ENCODE results near the gene CBX6.
"Not testable (repeated sequence)": the region's sequence is repeated elsewhere in the genome, so short reads cannot be mapped to it uniquely, and the experiment has no call there.

Gene CBX6

DNA sequence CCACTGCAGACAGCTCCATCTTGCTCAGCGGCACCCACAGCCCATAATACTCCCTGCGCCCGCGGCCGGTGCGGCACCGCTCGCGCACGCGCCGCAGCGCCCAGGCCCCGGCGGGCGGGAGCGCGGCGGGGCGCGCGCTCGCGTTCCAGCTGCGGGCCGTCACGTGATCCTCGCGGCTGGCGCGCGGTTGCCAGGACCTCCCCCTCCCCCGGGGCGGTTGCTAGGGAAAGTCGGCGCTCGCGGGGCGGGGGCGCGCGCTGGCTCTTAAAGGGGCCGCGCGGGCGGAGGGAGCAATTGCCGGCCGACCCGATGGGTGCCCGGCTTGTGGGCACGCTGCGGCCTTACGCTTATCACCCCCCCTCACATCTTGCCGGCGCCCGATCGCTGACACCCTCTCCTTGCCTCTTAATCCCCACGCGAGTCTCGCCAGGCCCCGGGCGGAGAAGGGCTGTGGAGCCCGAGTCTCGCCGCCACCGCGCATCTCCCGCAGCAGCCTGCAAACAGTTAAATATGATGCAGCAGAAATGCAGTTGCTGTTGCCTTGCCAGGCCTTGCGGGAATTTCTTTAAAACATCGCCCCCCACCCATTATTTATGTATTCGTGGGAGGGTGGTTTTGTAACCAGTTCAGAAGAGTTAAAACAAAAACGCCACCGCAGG is at the start of gene CBX6:
CBX6 (minus strand) TSS at position 45 of the 659 bp plus-strand sequence; CDS start at position 19, 26 bp downstream.
- DNase-seq, result peak; percentile 78 to 85

DNA sequence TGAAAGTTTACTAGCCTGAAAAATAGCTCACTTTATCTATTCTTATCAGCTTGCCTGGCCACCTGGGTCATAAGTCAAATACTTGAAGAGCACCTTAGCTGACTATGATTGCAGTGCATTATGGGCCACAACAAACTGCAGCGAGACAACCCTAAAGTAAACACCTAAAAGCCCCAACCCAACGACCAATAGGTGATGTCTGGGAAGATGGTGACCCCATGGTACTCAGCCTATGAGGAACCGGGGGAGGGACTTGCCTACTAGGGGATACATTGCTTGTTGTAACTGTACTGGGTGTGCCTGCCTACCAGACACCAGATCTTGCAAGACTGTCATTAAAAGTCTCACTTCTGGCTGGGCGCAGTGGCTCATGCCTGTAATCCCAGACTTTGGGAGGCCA is 49.8 kb upstream of the CBX6 start:
- DNase-seq, result no peak

DNA sequence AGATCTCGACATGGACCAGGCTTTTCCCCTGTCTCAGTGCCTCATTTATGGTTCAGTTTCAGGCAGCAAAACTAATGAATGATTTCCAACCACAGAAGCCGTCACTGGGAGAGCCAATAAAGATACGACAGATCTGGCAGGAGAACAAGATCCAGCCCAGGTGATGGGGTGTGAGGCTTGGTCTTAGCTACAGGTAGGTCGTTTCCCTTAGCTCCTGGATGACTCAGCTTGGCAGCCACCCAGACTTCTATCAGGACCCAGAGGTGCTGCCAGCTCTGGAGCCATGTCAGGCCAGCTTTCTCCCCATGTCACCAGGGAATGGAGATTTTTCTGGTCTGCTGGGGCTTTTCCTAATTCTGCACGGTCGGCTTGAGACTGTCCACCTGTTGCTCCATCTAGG is 49.1 kb upstream of the CBX6 start:
- DNase-seq, result no peak

DNA sequence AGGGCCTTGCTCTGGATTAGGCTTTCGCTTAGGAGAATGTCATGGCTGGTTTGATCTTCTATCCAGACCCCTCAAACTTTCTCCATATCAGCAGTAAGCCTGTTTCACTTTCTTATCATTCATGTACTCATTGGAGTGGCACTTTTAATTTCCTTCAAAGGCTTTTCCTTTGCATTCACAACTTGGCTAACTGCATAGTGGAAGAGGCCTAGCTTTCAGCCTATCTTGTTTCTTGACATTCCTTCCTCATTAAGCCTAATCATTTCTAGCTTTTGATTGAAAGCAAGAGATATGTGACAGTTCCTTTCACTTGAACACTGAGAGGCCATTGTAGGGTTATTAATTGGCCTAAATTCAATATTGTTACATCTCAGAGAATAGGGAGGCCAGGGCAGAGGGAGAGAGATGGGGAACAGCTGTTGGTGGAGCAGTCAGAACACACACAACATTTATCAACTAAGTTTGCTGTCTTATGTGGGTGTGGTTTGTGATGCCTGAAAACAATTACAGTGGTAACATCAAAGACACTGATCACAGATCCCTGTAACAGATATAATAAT is 47.7 kb upstream of the CBX6 start:
- no peak for DNase-seq

- no peak for DNase-seq
Observed at GRCh38 chr22:38911434-38911833, 39.4 kb upstream of the CBX6 start.

DNA sequence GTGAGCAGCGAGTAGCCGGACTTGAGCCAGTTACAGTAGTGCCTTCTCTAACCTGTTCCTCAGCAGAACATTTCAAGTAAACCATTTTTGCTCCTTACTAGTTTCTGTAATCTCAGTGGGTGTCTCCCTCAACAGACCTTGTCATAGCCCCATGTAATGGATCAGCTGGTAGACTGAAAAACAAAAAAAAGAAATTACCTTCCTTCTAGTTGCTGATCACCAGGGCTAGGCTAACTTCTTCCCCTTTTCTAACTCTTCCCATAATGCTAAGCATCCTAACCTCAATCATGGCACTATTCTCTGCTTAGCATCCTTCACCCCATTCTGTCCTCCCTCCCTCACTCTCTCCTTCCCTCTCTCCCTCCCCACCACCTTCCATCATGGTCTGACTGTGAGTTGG is 35.8 kb upstream of the CBX6 start:
- no peak for DNase-seq

- no peak for DNase-seq
Observed at GRCh38 chr22:38906052-38906451, 34.0 kb upstream of the CBX6 start.

DNA sequence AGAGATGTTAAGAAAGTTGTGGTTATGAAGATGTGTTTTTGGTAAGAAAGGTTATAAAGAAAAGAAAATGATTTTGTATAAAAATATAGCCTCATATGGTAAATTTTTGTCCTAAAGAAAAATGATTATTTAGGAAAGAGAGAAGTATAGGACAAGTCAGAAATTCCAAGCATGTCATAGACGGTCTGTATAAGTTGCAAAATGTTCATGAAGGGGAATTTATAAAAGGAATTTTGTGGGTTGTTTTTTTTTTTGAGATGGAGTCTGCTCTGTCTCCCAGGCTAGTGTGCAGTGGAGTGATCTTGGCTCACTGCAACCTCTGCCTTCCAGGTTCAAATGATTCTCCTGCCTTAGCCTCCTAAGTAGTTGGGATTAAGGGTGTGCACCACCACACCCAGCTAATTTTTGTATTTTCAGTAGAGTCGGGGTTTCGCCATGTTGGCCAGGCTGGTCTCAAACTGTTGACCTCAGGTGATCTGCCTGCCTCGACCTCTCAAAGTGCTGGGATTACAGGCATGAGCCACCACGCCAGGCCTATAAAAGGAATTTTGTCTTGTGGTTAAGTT is 32.1 kb upstream of the CBX6 start:
- DNase-seq, result not testable (repeated sequence)

GRCh38 chr22:38901111-38901641 is 29.2 kb upstream of the CBX6 start:
- DNase-seq, result no peak

DNA sequence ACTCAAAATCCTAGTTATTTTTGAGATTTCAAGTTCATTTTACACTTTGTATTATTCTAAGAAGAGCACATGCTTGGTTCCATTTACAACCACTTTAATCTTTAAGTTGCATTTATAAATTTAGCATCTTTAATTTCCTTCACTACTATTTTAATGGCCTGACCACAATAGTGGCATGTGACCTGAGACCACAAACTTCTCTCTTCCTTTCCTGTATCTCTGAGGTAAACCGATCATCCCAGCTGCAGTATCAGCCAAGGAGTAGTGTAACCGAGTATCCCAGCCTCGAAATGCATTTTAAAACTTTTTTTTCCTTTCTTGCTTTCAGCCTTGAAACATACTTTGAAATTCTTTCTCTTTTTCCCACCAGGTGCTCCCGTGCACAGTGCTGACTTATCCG is 28.7 kb upstream of the CBX6 start:
- DNase-seq, result no peak

- DNase-seq, result no peak
Observed at GRCh38 chr22:38891256-38891655, 19.2 kb upstream of the CBX6 start.

DNA sequence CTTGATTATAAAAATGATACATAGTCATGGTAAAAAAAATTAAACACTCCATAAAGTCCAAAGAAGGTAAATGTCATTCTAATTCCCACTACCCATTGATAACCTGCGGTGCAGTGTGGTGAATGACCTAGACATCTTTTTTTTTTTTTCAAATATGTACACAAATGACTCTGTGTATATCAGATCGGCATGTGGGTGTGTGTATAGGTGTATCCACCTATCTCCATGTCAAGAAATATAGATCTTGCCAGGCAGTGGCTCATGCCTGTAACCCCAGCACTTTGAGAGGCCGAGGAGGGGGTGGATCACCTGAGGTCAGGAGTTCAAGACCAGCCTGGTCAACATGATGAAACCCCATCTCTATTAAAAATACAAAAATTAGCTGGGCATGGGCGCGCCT is 18.4 kb upstream of the CBX6 start:
- no peak for DNase-seq

DNA sequence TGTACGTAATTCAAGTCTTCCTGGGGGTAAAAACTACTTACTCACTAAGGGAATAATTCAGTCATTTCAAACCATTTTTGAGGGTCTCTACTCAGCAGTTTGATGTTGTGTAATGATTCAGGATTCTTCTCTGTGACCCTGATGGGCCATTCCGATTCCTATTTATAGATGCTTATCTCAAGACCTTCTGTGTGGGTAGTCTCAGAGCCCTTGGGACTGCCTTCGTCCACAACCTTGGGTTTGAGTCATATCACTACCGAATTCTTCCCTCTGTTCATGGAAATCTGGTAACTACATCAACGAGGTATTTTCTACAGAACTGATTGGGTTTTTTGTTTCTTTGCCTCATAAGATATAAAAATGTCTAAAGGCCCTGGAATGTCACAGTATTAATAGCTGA is 14.3 kb upstream of the CBX6 start:
- DNase-seq, result no peak

DNA sequence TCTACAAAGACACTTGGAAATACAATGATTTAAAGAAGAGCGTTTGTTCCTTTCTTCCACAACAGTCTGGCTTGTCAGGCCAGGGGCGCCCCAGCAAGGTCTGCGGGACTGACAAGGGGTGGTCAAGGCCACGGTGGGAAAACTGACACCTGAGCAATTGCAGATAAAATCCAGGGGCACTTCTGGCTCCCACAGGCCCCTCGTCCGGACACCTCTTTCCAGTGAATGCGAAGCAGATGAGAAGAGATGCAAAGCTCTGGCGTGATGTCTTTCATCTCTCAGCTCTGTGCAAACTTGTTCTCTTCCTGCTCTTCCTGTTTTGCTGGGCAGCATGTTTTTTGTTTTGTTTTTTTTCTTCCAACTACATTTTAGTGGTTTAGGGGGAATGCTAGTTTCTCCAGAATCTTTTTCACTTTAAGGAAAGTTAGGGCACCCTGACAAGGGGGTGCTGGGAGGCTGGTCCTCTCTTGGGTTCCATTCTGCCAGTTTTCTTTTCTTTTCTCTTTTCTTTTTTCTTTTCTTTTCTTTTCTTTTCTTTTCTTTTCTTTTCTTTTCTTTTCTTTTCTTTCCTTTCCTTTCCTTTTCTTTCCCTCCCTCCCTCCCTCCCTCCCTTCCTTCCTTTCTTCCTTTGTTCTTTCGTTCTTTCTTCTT is 11.1 kb upstream of the CBX6 start:
- no peak for DNase-seq

GRCh38 chr22:38881997-38882879 is 10.2 kb upstream of the CBX6 start:
- no peak for DNase-seq

- no peak for DNase-seq
Observed at GRCh38 chr22:38881464-38881871, 9.5 kb upstream of the CBX6 start.

- no peak for DNase-seq
Observed at GRCh38 chr22:38879961-38880360, 7.9 kb upstream of the CBX6 start.

- no peak for DNase-seq
Observed at GRCh38 chr22:38879108-38879729, 7.2 kb upstream of the CBX6 start.

- no peak for DNase-seq
Observed at GRCh38 chr22:38878001-38878400, 6.0 kb upstream of the CBX6 start.

DNA sequence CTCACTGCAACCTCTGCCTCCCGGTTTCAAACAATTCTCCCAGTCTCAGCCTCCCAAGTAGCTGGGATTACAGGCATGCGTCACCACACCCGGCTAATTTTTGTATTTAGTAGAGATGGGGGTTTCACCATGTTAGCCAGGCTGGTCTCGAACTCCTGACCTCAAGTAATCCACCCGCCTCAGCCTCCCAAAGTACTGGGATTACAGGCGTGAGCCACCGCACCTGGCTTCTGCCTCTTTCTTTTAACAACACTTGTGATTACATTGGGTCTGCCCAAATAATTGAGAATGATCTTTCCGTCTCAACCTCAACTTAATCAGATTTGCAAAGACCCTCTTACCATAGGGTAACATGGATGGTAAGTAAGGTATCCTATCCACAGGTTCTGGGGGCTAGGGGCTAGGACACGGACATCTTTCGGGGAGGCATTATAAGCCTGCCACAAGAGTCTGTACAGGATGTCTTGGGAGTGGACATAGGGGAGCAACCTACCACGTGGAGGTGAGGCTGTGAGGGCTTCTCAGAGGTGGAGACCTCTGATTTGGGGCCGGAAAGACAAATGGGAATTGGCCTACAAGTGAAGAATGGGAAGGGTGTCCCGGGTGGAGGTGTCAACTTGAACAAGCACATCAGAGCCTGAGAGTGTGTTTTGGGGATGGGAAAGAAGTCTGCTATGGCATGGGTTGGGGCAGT is 2.7 kb upstream of the CBX6 start:
- DNase-seq, result no peak

DNA sequence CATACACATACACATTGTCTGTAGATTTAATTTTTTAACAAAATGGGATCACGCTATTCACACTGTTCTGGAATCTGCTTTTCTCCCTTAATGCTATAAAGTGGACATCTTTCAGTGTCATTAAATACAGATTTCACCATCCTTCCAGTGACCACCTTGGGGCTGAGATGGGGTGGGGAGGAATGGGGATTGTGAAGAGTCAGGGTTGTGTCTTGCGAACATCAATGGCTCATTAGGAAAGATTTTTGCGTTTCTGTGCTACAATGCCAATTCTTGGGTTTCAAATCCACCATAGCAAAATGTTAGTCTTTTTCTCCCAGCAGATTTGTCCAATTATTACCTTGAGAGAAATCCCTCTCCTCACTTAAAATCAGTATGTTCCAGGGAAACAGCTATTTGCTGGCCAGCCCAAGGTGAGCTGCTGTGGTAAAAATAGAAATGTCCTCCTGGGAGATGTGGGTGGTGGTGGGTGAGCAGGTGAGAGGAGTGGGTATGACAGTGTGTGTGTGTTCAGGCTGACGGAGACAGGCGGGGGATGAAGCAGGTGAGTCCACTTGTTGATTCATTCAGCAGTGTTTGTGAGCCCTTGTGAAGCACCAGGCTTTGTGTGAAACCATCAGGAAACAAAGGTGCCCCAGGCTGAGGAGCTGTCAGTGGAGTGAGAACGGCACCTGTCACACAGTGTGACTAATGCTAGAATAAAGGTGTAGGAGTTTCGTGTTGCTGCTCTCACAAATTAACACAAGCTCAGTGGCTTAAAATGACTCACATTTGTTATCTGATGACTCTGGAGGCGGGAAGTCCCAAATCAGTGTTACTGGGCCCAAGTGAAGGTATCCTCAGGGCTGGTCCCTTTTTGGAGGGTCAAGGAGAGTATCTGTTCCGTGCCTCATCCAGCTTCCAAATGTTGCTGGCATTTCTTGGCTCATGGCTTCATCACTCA is 1.7 kb upstream of the CBX6 start:
- no peak for DNase-seq

Measured in bone marrow (tissue), 2 donors.